CD1c-positive myeloid dendritic cell (primary cell): ENCODE measurements around the gene DNHD1.

Source experiments
- DNase-seq: peaks from one replicate; pipeline ENCODE4 v3.0.0-alpha.2; 2016; ENCODE audit errors: extremely low spot score

The DNHD1 gene

GRCh38 chr11:6530848-6531247 is 33.8 kb downstream of the DNHD1 start:
- DNase-seq = no peak

DNA sequence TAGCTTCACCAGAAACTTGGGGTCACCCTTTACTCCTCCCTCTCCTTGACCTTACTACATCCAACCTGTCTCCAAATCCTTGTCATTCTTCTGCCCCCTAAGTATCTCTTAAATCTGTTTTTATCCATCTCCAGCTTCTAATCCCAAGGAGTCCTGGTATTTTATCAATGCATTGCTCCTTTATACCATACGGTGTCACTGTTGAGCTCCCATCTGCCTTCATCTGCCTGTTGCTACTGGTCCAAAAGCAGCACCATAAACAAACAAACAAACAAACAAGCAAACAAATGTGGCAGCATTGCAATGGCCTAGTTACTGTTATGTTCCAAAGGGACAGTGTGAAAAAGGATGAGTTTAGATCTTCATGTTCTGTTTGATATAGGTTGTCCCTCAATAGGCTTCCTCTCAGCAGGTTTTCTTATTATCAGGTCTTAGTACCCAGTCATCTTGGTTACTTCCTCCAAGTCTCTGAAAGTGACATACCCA is 34.2 kb downstream of the DNHD1 start:
- DNase-seq = peak; percentile 57

DNA sequence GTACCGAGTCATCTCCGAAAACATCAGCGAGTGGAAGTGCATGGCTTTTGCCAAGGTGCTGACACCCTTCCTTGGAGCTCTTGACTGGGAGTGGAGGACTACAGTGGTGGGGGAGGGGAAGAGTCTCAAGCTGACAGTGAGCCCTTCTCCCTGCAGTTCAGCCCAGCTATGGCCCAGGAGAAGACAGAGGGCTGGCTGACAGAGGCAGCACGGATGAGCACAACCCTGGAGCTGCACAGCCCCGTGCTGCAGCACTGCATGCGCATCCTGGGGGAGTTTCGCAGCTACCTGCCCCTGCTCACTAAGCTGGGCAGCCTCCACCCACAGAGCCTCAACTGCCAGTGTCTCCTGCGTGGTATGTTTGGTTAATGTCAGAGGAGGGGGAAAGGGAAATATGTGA is 41.4 kb downstream of the DNHD1 start:
- DNase-seq = no peak

GRCh38 chr11:6538945-6539344 is 41.9 kb downstream of the DNHD1 start:
- DNase-seq = no peak

- no peak for DNase-seq
These were observed 42.7 kb downstream of the DNHD1 start for GRCh38 chr11:6539748-6540268.

DNA sequence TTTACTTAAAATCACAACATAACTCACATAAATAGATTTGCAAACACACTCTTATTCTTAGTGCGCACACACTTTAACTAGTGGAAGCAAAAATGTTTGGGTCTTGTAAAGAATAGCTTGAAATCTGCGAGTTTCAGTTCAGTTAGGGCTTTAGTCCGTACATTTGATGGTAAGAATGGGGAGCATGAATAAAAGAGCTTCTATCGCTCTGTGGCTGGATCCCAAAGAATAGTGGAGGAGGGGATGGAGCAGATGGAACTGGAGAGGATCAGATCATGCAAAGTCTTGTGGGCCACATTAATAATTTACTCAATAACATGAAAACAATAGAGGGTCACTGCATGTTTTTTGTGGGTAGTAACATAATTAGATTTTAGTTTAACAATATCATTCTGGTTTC is 44.3 kb downstream of the DNHD1 start:
- no peak for DNase-seq

GRCh38 chr11:6542727-6543126 is 45.6 kb downstream of the DNHD1 start:
- no peak for DNase-seq

GRCh38 chr11:6544921-6545850 is 48.1 kb downstream of the DNHD1 start:
- no peak for DNase-seq

DNA sequence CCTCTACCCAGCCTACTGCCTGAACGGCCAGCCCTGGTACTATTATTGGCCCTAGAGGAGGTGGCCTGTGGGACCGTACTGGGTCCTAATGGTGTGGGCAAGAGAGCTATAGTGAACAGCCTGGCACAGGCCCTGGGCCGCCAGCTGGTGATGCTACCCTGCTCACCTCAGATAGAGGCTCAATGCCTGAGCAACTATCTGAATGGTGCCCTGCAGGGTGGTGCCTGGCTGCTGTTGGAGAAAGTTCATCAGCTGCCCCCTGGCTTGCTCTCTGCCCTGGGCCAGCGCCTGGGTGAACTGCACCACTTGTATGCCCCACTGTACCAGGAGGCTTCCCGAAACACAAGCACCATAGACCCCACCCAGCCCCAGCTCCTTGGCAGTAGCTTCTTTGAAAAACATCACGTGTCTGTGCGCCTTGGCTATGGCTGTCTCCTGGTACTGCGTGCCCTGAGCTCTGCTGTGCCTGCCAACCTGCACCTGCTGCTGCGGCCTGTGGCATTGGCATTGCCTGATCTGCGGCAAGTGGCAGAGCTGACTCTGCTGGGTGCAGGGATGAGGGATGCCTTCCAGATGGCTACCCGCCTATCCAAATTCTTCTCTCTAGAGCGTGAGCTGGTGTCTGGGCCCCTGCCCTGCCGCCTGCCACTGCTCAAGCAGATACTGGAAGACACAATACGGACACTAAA is 49.0 kb downstream of the DNHD1 start:
- DNase-seq = no peak

- DNase-seq = no peak
These were observed 49.7 kb downstream of the DNHD1 start for GRCh38 chr11:6546735-6547134.

- DNase-seq = no peak
These were observed 50.1 kb downstream of the DNHD1 start for GRCh38 chr11:6547177-6547576.

- DNase-seq = no peak
These were observed 51.0 kb downstream of the DNHD1 start for GRCh38 chr11:6548121-6548520.

GRCh38 chr11:6548641-6549040 is 51.6 kb downstream of the DNHD1 start:
- no peak for DNase-seq

- DNase-seq = no peak
These were observed 56.6 kb downstream of the DNHD1 start for GRCh38 chr11:6553634-6554033.

DNA sequence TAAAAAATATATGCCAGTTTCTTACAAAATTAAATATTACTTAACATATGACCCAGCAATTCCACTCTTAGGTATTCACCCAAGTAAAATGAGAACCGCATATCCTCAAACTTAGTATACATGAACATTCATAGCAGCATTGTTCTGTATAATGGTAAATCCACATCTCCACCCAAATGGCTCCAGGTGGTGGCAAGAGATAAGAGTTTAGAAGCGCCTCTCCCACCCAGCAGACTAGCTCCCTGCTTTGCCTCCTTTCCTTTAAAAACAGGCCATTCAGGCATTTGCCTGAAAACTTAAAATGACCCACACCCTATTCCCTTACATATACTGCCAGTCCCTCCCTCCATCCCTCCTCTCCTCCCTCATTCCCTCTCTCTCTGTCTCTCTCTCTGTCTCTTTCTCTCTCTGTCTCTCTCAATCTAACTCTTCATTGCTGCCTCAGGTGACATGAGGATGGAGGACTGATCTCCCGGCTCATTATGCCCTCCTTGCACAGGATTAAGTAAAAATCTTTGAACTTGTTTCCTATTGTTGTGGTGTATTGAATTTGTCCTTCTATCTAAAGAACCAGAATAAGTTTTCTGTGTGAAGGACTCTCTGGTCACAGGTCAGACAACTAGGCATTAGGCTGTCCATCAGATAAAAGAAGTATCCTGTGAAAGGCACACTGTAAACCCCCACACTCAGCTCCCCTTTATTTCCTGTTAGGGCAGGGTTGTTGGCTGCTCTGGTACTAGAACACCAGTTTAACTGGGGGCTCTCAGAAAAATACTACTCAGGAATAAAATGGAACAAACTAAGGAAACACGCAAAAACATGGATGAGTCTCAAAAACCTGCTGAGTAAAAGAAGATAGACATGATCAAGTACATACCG is 58.0 kb downstream of the DNHD1 start:
- no peak for DNase-seq

DNA sequence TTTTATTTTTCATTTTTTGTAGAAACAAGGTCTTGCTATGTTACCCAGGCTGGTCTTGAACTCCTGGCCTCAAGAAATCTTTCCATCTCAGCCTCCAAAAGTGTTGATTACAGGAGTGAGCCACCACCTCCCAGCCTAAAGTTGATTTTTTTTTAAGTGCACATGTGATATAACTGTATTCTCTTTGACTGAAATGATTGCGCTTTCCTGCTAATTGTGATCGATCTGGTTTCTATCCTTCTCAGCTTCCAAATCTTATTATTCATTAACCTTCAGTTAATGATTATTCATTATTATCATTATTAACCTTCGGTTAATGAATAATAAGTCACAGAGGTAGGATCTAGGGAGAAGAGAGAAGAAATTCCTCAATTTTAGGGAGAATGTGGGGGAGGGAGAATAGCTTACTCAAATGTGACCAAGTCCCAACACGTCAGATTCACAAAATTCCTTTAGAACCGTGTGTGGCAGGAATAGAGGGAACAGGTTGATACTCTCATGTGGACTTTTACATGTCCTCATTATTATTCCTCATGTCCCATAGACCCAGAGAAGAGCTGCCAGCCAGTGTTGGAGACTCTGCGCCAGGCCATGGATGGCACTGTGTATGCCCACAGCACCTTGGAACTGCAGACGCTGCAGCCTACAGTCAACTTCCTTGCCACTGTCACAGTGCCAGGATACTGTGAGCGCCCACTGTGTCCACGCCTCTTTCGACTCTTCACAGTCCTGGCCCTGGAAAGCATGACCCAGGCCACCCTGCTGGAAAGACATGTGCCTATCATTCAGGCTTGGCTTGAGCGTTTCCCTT is 59.3 kb downstream of the DNHD1 start:
- DNase-seq = no peak

DNA sequence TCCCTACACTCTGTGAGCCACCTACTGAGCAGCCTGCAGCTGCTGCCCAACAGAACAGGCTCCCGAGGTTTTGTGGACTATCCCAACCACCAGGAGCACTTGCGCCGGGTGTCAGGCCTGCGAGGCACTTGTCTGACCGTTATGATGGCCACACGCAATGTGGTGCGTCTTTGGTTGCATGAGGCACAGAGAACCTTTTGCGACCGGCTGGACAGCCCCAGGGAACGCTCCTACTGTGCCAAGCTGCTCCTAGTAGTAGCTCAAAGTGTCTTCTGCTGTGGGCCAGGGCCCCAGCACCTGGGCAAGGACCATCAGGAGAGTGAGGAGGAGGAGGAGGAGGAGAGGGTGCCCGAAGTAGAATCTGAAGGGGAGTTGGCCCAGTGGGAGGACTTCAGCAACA is 60.0 kb downstream of the DNHD1 start:
- DNase-seq = no peak

GRCh38 chr11:6557761-6558674 is 60.9 kb downstream of the DNHD1 start:
- no peak for DNase-seq

DNA sequence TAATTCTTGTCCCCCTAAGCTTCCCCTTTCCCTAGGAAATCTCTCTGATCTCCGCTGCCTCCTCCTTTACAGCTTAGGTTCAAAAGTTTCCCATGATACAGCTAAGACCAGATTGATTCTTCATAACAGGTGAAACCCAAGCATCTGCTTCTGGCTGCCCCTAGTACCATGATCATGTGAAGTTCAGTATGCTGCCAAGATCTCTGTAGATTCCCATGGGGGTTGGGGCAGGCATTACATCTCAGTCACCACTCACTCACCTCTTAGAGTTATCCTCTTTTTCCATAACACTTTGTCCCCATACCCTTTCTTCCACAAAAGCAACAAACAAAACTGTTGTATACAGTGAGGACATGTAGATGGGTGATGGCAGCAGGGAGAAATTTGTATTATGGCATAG is 62.3 kb downstream of the DNHD1 start:
- no peak for DNase-seq

GRCh38 chr11:6561288-6561687 is 64.2 kb downstream of the DNHD1 start:
- no peak for DNase-seq
